Stimulated activated CD4-positive, alpha-beta T cell treated with anti-CD3 and anti-CD28 coated beads, Interleukin-1b, Interleukin-23, amount 100 ng/mL, for 1 hour (primary cell): ENCODE data around the gene TNFSF8.

Experiments used
- DNase-seq, 2 donors: peaks; one replicate each; pipeline ENCODE4 v3.0.0-alpha.2; 2020; ENCODE audit warnings: low read depth in 2 of 2

The TNFSF8 gene, protein sequence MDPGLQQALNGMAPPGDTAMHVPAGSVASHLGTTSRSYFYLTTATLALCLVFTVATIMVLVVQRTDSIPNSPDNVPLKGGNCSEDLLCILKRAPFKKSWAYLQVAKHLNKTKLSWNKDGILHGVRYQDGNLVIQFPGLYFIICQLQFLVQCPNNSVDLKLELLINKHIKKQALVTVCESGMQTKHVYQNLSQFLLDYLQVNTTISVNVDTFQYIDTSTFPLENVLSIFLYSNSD

GRCh38 chr9:114930056-114930812 lies at the start of gene TNFSF8:
Gene TNFSF8, minus strand, starts transcription at chr9:114930591. Its CDS starts 288 bp downstream, at chr9:114930303.
- peak; percentile 11 to 40 for DNase-seq

DNA sequence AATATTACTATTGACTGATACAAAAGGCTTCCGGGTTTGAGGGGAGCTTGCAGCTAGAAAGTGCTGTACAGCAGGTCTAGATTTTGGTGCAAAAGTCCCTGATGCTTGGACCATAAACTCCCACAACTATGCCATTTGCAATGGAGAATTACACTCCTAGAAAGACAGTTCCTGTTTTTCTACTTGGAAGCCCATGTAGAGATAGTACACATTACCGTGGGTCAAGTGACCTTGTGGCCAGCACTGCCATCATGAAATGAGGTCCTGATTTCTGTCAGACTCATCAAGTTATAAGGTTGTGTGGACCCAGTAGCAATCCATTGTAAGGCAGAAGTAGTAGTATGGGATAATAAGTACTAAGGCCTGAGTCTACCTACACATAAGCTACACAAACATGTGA lies 42.8 kb upstream of the TNFSF8 start:
- no peak for DNase-seq

- DNase-seq: no peak
Measured at GRCh38 chr9:114972510-114973136, 42.2 kb upstream of the TNFSF8 start.

DNA sequence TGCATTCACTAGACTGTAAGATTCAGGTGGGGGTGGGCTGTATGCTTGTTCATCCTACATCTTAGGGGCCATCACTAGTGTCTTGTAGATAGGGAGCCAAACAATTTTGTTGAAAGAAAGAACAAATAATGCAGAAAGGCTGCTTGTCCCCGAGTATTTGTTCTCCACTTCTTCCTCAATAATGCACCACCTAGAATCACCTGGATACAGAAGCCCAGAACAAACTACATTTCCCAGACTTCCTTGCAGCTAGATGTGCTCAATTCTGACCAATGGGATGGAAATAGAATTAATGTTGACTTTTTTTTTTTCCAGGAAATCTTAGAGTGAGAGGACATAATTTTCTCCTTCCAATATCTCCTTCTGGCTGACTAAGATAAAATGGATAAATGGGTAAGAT lies 38.9 kb upstream of the TNFSF8 start:
- no peak for DNase-seq

GRCh38 chr9:114968671-114969070 lies 38.3 kb upstream of the TNFSF8 start:
- DNase-seq: no peak

DNA sequence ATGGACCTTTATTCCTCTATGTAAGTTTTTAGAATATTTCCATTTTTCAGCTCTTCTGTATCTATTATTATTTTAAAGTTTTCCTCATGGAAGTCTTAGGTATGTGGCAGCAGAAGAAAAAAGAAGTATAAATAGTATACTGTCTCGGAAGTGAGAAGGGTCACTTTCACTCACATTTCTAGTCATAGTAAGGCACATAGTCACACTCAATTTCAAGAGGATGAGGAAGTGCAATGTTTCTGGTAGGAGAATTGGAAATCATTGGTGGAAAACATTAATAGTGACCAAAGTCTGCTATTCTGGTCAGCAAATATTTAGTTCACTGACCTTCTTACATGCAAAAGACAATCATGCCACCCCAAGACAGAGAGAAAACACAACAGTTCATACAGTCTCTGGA lies 35.2 kb upstream of the TNFSF8 start:
- no peak for DNase-seq

DNA sequence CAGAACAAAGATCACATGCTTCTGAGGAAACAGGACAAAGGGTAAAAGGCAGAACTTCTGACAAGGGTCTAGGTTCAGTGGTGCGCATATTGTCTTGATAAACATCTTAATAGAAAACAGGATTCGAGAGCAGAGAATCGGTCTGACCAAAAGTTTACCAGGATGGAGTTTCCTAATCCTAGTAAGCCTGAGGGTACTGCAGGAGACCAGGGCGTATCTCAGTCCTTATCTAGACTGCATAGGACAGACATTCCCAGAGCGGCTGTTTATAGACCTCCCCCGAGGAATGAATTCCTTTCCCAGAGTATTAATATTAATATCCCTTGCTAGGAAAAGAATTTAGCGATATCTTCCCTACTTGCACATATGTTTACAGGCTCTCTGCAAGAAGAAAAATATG lies 32.4 kb upstream of the TNFSF8 start:
- DNase-seq: no peak

- no peak for DNase-seq
Measured at GRCh38 chr9:114960276-114960675, 29.9 kb upstream of the TNFSF8 start.

- DNase-seq: no peak
Measured at GRCh38 chr9:114958844-114959235, 28.4 kb upstream of the TNFSF8 start.

DNA sequence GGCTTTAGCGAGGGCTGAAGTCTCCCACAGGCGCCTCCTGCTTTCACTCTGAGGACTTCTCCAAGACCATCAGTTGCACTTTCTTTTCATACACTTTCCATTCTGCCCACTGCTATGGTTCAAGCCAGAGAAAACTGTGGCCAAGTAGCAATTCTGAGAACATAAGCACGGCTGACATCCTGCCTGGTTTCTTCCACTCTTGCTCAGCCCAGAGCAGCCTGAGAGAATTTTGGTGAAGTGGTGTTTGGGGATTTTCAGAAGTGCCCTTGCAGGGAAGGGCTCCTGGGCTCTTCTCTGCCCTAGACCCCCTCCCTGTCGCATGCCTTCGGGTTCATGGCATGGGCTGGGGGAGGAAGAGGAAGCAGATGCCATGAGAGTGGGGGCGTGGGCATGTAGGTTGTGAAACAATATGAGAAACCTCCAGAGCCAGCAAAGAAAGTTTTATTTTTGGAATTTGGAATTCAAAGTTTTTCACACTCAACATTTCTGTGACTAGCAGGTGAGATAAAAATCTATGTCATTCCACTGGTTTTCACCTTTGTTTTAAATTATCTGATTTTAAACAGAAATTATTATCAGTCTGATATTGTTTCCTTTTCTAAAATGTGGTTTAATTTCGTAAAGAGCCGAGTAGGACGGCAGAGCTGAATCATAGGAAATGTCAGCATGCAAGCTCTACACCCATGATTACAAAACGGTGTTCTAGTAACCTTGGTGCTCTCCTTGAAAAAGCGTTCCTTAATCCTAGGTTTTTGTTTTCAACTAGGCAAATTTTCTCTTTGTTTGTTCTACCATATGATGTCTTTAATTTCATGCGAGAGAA lies 27.8 kb upstream of the TNFSF8 start:
- DNase-seq: peak in 1 of 2 donors; percentile 18

DNA sequence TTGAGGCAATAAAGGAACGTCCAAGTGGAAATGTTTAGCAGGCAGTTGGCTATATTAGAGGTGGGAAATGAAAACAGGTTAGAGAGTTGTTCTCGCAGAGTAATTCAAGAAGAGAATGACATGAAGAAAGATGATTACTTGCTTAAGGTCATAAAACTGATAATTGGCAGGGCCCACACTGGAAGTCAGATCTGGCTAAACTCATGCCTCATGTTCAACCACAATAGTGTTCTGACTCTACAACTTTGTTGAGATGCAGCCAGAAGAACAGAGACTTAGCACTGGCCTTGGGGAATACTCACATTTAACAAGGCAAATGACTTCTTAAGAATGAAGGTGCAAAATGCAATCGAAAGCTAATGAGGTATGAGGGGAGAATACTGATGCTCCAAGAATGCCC lies 27.2 kb upstream of the TNFSF8 start:
- no peak for DNase-seq

- DNase-seq: no peak
Measured at GRCh38 chr9:114954956-114955582, 24.7 kb upstream of the TNFSF8 start.

DNA sequence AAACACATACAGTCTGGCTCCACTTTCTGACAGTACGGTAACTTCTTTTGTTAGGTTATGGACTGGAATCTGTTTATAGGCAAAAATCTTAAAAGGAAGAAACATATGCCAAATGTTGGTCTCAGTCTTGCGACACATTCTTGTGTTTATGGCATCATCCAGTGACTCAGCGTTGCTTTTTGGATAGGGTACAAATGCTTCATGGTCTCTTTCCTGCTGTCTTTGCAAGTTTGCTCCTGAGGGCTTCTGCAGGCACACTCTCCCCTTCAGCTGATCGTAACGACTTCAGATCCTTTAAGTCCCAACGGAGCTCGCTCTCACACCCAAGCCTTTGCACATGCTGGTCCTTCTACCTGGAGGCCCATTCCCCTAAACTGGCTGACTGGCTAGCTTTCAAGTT lies 23.6 kb upstream of the TNFSF8 start:
- DNase-seq: no peak

DNA sequence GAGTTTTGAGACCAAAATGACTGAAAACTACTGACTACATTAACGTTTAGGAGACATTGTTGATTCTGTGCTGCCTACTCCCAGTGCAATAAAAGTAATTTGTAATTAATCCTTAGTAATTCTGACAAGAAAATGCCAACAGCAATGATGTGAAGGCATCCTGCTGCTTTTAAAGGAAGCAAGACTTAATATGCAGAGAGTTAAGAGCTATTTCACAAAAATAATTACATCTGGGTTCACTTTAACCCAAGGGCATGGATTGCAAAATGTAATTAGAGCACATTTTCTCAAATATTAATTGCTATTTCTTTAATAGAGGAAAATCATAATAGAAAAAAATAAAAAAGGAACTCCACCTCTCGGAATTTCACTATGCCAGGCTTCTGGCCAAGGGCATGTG lies 22.7 kb upstream of the TNFSF8 start:
- DNase-seq: no peak

DNA sequence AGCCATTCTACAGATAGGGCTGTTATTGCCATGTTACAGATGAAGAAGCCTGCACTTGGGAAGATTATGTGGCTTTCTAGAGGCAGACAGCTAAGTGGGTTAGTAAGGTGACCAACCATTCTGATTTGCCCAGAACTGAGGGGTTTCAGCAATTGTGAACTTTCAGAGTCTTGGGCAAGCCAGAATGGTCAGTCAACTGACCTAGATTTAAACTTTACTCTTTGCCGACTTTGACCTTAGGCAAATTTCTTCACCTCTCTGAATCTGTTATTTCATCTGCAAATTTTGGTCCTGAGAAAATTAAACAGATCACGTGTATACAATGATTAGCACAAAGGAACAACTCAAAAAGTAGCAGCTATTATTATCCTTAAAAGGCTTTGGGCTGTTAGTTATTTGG lies 20.4 kb upstream of the TNFSF8 start:
- no peak for DNase-seq

DNA sequence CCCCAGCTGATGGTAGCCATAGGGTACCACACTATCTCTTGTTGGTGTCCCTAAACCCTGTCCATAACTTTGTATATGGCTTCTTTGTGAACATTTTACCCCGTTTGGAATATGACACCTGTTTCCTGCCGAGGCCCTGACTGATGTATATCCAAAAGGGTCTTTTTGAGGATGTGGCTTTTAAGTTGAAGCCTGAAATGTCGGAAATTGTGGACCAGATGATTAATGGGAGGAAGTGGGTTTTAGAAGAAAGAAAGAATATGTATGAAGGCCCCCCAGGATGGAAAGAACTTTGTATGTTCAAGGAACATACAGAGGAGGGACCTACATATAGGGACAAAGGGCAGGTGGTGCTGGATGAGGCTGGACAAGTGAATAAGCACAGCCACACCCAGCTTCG lies 16.7 kb upstream of the TNFSF8 start:
- DNase-seq: no peak

- no peak for DNase-seq
Measured at GRCh38 chr9:114945616-114946412, 15.4 kb upstream of the TNFSF8 start.

- no peak for DNase-seq
Measured at GRCh38 chr9:114941376-114941775, 11.0 kb upstream of the TNFSF8 start.

DNA sequence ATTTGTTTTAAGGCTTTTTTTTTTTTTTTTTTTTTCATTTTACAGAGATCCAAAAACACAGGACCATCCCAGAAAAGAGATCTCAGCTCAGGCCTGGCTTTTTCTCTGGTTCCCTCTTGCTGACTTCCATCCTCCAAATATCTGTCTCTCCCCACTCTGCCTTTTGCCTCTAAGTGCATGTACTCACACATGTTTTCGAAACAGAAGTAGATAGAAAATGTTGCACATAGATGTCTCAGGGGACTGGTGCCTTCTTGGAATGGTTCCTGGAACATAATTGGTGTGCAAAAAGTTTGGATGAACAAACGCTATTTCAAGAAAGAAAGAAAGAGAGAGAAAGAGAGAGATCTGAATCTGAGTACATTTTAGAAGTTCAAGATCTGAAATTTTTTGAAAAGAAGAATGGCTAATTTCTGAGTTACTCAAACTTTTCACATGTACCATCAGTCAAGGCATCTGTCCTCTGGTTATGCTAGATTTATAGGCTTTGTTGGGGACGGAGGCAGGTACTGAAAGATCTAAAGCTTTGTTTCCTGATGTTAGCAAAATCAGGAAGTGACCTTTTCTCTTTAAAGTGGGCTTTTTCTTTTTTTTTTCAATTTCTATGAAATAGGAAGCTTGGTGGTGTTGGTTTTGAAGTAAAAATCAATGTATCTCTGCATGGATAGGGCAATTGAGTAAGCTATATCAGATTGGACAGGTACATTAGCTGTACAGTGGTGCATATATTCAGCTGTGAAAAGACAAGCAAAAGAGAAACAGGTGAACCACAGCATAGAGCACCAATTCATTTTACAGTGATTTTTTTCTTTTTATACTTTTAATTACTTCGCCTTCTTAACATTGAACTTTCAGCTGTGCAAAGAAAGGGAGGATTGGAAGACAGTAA lies 8.5 kb upstream of the TNFSF8 start:
- DNase-seq: no peak

- no peak for DNase-seq
Measured at GRCh38 chr9:114937516-114937915, 7.1 kb upstream of the TNFSF8 start.
